CD14-positive monocyte (primary cell): ENCODE measurements around the gene RSPO3. TPM values are rescaled to one million over a fixed set of nuclear protein-coding genes. Genes with fewer than 3 reads are reported as not detected.
A peak's percentile ranks its signal among the peaks of the same experiment; 100 is the strongest.

Source experiments
- DNase-seq, 3 donors: peaks; one replicate each; pipeline ENCODE4 v3.0.0-alpha.2; 2011 to 2022
- H2AFZ ChIP-seq: 2 replicates; pipeline ENCODE4 v1.6.0; 2012; ENCODE audit warnings: mild to moderate bottlenecking, low read depth, low read length, inconsistent platforms; ENCODE audit not compliant: insufficient read depth, poor library complexity, severe bottlenecking
- H3K27ac ChIP-seq, 2 donors: 1 replicate in 1 of 2; 2 replicates in 1 of 2; pipeline ENCODE4 v1.5.1; 2012 to 2013; ENCODE audit warnings: low read length in 2 of 2, control low read depth in 1 of 2, inconsistent platforms in 1 of 2, low read depth in 1 of 2, mild to moderate bottlenecking in 1 of 2
- H3K27me3 ChIP-seq, 2 donors: one replicate each; pipeline versions ENCODE4 v1.6.0 to v1.6.1; 2011 to 2013; ENCODE audit warnings: low read length in 2 of 2; ENCODE audit not compliant: control insufficient read depth in 2 of 2, insufficient read depth in 2 of 2
- H3K36me3 ChIP-seq, 2 donors: replicated peaks in 1 of 2; 1 replicate in 1 of 2; 2 replicates in 1 of 2; pipeline versions ENCODE4 v1.5.1 to v1.6.1; 2012 to 2013; ENCODE audit warnings: low read length in 2 of 2, control low read depth in 1 of 2, inconsistent platforms in 1 of 2, mild to moderate bottlenecking in 1 of 2; ENCODE audit not compliant: insufficient read depth in 2 of 2, control insufficient read depth in 1 of 2
- H3K4me1 ChIP-seq, 2 donors: 1 replicate in 1 of 2; 2 replicates in 1 of 2; pipeline versions ENCODE4 v1.5.1 to v1.6.1; 2012 to 2013; ENCODE audit warnings: low read length in 2 of 2, control low read depth in 1 of 2, inconsistent platforms in 1 of 2, mild to moderate bottlenecking in 1 of 2, moderate library complexity in 1 of 2; ENCODE audit not compliant: insufficient read depth in 2 of 2, control insufficient read depth in 1 of 2
- H3K4me2 ChIP-seq: replicated peaks from 2 replicates; pipeline ENCODE3; 2012; ENCODE audit warnings: low read length, moderate library complexity, mild to moderate bottlenecking; ENCODE audit not compliant: poor library complexity, severe bottlenecking; ENCODE audit errors: extremely low read depth
- H3K4me3 ChIP-seq, 3 experiments: fragments of 200-600 bp in 1 of 3; sonication (generic) in 1 of 3; replicated peaks in 1 of 3; 1 replicate in 2 of 3; 2 replicates in 1 of 3; pipeline ENCODE4 v1.5.1; 2011 to 2013; ENCODE audit warnings: low read length in 3 of 3, mild to moderate bottlenecking in 3 of 3, control low read depth in 2 of 3, low read depth in 2 of 3, inconsistent platforms in 1 of 3, moderate library complexity in 1 of 3
- H3K79me2 ChIP-seq: 2 replicates; pipeline ENCODE4 v1.6.0; 2012; ENCODE audit warnings: mild to moderate bottlenecking, control low read depth, inconsistent platforms, low read length, moderate library complexity; ENCODE audit not compliant: insufficient read depth
- H3K9ac ChIP-seq: 2 replicates; pipeline ENCODE4 v1.6.0; 2017; ENCODE audit warnings: low read length, mild to moderate bottlenecking; ENCODE audit not compliant: insufficient read depth, poor library complexity, severe bottlenecking
- H3K9me3 ChIP-seq, 2 donors: replicated peaks in 1 of 2; 1 replicate in 1 of 2; 2 replicates in 1 of 2; pipeline versions ENCODE4 v1.5.1 to v1.6.1; 2012 to 2013; ENCODE audit warnings: low read length in 2 of 2, control low read depth in 1 of 2; ENCODE audit not compliant: control insufficient read depth in 1 of 2, insufficient read depth in 1 of 2
- H4K20me1 ChIP-seq: 2 replicates; pipeline ENCODE4 v1.6.0; 2012; ENCODE audit warnings: mild to moderate bottlenecking, low read length, control low read depth, moderate library complexity; ENCODE audit not compliant: insufficient read depth
- H3K27ac Mint-ChIP-seq, 7 donors: one replicate each; pipeline ENCODE4 v1.8.0; 2020; ENCODE audit warnings: mild to moderate bottlenecking in 7 of 7, mixed read lengths in 7 of 7, moderate library complexity in 6 of 7, inconsistent platforms in 2 of 7
- H3K27me3 Mint-ChIP-seq, 3 donors: one replicate each; pipeline ENCODE4 v1.8.0; 2021 to 2022; ENCODE audit warnings: low read depth in 3 of 3, mild to moderate bottlenecking in 3 of 3, mixed read lengths in 3 of 3, moderate library complexity in 3 of 3, inconsistent platforms in 1 of 3
- H3K36me3 Mint-ChIP-seq, 2 donors: one replicate each; pipeline ENCODE4 v1.8.0; 2020; ENCODE audit warnings: mixed read lengths in 2 of 2, inconsistent platforms in 1 of 2, mild to moderate bottlenecking in 1 of 2
- H3K4me1 Mint-ChIP-seq: one replicate; pipeline ENCODE4 v1.8.0; 2020; ENCODE audit warnings: mild to moderate bottlenecking, mixed read lengths
- H3K4me3 Mint-ChIP-seq, 2 donors: one replicate each; pipeline ENCODE4 v1.8.0; 2020; ENCODE audit warnings: mild to moderate bottlenecking in 2 of 2, mixed read lengths in 2 of 2, moderate library complexity in 1 of 2
- H3K9me3 Mint-ChIP-seq, 7 donors: one replicate each; pipeline ENCODE4 v1.8.0; 2020 to 2022; ENCODE audit warnings: mixed read lengths in 7 of 7, mild to moderate bottlenecking in 6 of 7, moderate library complexity in 6 of 7, inconsistent platforms in 2 of 7
- WGBS: methylation state at CpG from one replicate; pipeline ENCODE4 v1.1.5; 2013; ENCODE audit warnings: missing lambda C conversion rate; ENCODE audit not compliant: insufficient coverage; 5-methylcytosine and 5-hydroxymethylcytosine counted together
- intact Hi-C, 2 donors: fragments of 100-400 bp; cut with micrococcal nuclease; formaldehyde crosslinking; loops; one replicate each; pipeline versions ENCODE4 v1.15.0 to v1.15.1; 2023
- polyA plus RNA-seq, 3 donors: library from polyadenylated mRNA; depleted of rRNA in 1 of 3; unstranded in 2 of 3; stranded (reverse) in 1 of 3; fragments of 300-500 nt in 2 of 3; fragments of >200 nt in 1 of 3; fragmentation: Illumina TruSeq in 2 of 3; gene quantifications; 1 replicate in 2 of 3; 2 replicates in 1 of 3; pipeline ENCODE4 v1.2.3, GENCODE V29; 2012 to 2021
- TF ChIP-seq, protein P1 (sequence below): fragments of 200-600 bp; IDR thresholded peaks from one replicate; pipeline ENCODE4 v1.8.0; 2022; ENCODE audit warnings: antibody characterized with exemption, mild to moderate bottlenecking

Gene RSPO3
- polyA plus RNA-seq, 3 donors: not detected

GRCh38 chr6:127199470-127199869 is 81.0 kb downstream of the RSPO3 start:
- H3K4me3 ChIP-seq: no peak overlapping the region
- no peaks in the 10 kb centered on the region for H4K20me1 ChIP-seq
- H3K27me3 ChIP-seq: no peaks in the 10 kb centered on the region
- no peak overlapping the region for H3K4me2 ChIP-seq
- Mint-ChIP-seq H3K27ac (peak overlapping the region in 6 of 7 donors; percentile 31 to 74 (median 55)), H3K4me1 (peaks cover 36% of the 10 kb centered on the region), H3K36me3 (peaks cover 3% of the 10 kb centered on the region in 2 donors), H3K9me3 (peaks cover 0 to 2% (median 0%) of the 10 kb centered on the region in 7 donors), H3K27me3 (no peaks in the 10 kb centered on the region), H3K4me3 (no peak overlapping the region)
- H3K36me3 ChIP-seq: no peaks in the 10 kb centered on the region
- no peak overlapping the region for H3K9ac ChIP-seq
- TF ChIP-seq, protein P1, sequence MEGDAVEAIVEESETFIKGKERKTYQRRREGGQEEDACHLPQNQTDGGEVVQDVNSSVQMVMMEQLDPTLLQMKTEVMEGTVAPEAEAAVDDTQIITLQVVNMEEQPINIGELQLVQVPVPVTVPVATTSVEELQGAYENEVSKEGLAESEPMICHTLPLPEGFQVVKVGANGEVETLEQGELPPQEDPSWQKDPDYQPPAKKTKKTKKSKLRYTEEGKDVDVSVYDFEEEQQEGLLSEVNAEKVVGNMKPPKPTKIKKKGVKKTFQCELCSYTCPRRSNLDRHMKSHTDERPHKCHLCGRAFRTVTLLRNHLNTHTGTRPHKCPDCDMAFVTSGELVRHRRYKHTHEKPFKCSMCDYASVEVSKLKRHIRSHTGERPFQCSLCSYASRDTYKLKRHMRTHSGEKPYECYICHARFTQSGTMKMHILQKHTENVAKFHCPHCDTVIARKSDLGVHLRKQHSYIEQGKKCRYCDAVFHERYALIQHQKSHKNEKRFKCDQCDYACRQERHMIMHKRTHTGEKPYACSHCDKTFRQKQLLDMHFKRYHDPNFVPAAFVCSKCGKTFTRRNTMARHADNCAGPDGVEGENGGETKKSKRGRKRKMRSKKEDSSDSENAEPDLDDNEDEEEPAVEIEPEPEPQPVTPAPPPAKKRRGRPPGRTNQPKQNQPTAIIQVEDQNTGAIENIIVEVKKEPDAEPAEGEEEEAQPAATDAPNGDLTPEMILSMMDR: no peak
- no CpG with 5 or more reads among the region's 1 CpG for WGBS
- DNase-seq: no peak
- H3K4me1 ChIP-seq: peaks cover 41 to 42% of the 10 kb centered on the region in 2 donors
- H3K9me3 ChIP-seq: no peaks in the 10 kb centered on the region
- H2AFZ ChIP-seq: no peak overlapping the region
- intact Hi-C loops: no loop called here
- peak overlapping the region in 1 of 2 donors; percentile 60 for H3K27ac ChIP-seq
- no peaks in the 10 kb centered on the region for H3K79me2 ChIP-seq

DNA sequence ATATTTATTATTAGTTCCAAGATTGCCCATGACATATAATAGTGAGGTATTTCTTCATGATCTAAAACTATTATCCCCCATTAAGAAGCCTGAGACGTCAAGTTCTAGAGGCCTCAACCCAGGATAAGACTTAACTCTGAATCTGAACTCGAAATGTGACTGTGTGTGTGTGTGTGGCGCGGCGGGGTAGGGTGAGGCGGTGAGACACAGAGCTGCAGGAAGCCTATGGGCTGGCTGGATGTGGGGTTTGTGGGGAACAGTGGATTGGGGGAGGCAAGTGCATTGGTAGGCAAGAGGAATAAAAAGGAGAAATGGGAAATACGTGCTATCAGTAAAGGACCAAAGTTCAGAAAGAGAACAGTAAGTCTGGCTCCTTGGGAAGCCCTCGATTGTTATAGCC is 81.6 kb downstream of the RSPO3 start:
- no peak overlapping the region for H3K4me3 Mint-ChIP-seq
- no peak overlapping the region for H3K9ac ChIP-seq
- no peak overlapping the region for H3K4me2 ChIP-seq
- peak overlapping the region in 6 of 7 donors; percentile 51 to 87 (median 64) for H3K27ac Mint-ChIP-seq
- no peak overlapping the region for H3K4me3 ChIP-seq
- DNase-seq: no peak
- H2AFZ ChIP-seq: no peak overlapping the region
- peaks cover 47 to 49% of the 10 kb centered on the region in 2 donors for H3K4me1 ChIP-seq
- H3K36me3 Mint-ChIP-seq: peaks cover 3% of the 10 kb centered on the region in 2 donors
- TF ChIP-seq, protein P1: no peak
- no peaks in the 10 kb centered on the region for H3K36me3 ChIP-seq
- H3K4me1 Mint-ChIP-seq: peaks cover 42% of the 10 kb centered on the region
- peak overlapping the region; percentile 18 to 60 for H3K27ac ChIP-seq
- no peaks in the 10 kb centered on the region for H3K27me3 Mint-ChIP-seq
- intact Hi-C loops: loop anchor here in 1 of 2 donors (10.0 kb wide), 1 partner anchor 65 kb away; the partner anchor contains the start of gene RNF146
- no peaks in the 10 kb centered on the region for H4K20me1 ChIP-seq
- H3K27me3 ChIP-seq: no peaks in the 10 kb centered on the region
- no peaks in the 10 kb centered on the region for H3K9me3 ChIP-seq
- peaks cover 0 to 2% (median 0%) of the 10 kb centered on the region in 7 donors for H3K9me3 Mint-ChIP-seq
- no peaks in the 10 kb centered on the region for H3K79me2 ChIP-seq
- 89% methylated on average over 8 of the region's 8 CpGs for WGBS
